Neural cell (in vitro differentiated cells): ENCODE measurements around the gene BRDT. TPM values are rescaled to one million over a fixed set of nuclear protein-coding genes. Genes with fewer than 3 reads are reported as not detected.

Experiments used
- H2AFZ ChIP-seq: fragments of 200-600, 300-800 bp; sonication (generic), shearing (Covaris generic); 2 replicates; pipeline ENCODE4 v1.6.0; 2014; ENCODE audit warnings: low read depth, mild to moderate bottlenecking, antibody characterized with exemption, low read length, moderate library complexity
- H3F3A ChIP-seq: fragments of 200-600 bp; shearing (Covaris generic); 2 replicates; pipeline ENCODE4 v1.6.1; 2016; ENCODE audit warnings: mild to moderate bottlenecking, moderate library complexity, mixed read lengths, antibody characterized with exemption, low read length; ENCODE audit not compliant: insufficient read depth, poor library complexity, severe bottlenecking
- H3K27ac ChIP-seq: fragments of 200-600, 300-800 bp; sonication (generic), shearing (Covaris generic); 2 replicates; pipeline ENCODE4 v1.5.1; 2014; ENCODE audit warnings: mild to moderate bottlenecking, low read length, moderate library complexity
- H3K27me3 ChIP-seq: fragments of 300-800, 200-600 bp; sonication (generic), shearing (Covaris generic); 2 replicates; pipeline ENCODE4 v1.6.0; 2014; ENCODE audit warnings: mild to moderate bottlenecking, low read depth, low read length, moderate library complexity; ENCODE audit not compliant: insufficient read depth
- H3K36me3 ChIP-seq: fragments of 300-800, 200-600 bp; sonication (generic), shearing (Covaris generic); 2 replicates; pipeline ENCODE4 v1.5.1; 2014; ENCODE audit warnings: mild to moderate bottlenecking, antibody characterized with exemption, low read length, moderate library complexity; ENCODE audit not compliant: insufficient read depth
- H3K4me2 ChIP-seq: fragments of 300-800, 200-600 bp; sonication (generic), shearing (Covaris generic); 2 replicates; pipeline ENCODE4 v1.6.0; 2014; ENCODE audit warnings: mild to moderate bottlenecking, low read length
- H3K4me3 ChIP-seq: fragments of 300-800, 200-600 bp; sonication (generic), shearing (Covaris generic); 2 replicates; pipeline ENCODE4 v1.5.1; 2014; ENCODE audit warnings: mild to moderate bottlenecking, low read length, moderate library complexity
- H3K79me2 ChIP-seq: fragments of 200-600 bp; shearing (Covaris generic); replicated peaks from 2 replicates; pipeline ENCODE4 v1.6.0; 2014; ENCODE audit warnings: mild to moderate bottlenecking, low read length, moderate library complexity; ENCODE audit not compliant: insufficient read depth
- H3K9ac ChIP-seq: fragments of 300-800, 200-600 bp; sonication (generic), shearing (Covaris generic); 2 replicates; pipeline ENCODE4 v1.6.1; 2016; ENCODE audit warnings: mild to moderate bottlenecking, low read length, mixed read lengths
- H3K9me2 ChIP-seq: fragments of 200-600 bp; shearing (Covaris generic); 2 replicates; pipeline ENCODE4 v1.6.1; 2016; ENCODE audit warnings: mild to moderate bottlenecking, low read length, mixed read lengths; ENCODE audit not compliant: insufficient read depth
- H3K9me3 ChIP-seq: fragments of 200-600, 300-800 bp; sonication (generic), shearing (Covaris generic); 2 replicates; pipeline ENCODE4 v1.6.1; 2016; ENCODE audit warnings: mild to moderate bottlenecking, mixed run types, low read length, moderate library complexity, mixed read lengths
- H4K20me1 ChIP-seq: fragments of 200-600 bp; shearing (Covaris generic); 2 replicates; pipeline ENCODE4 v1.6.1; 2016; ENCODE audit warnings: mild to moderate bottlenecking, mixed run types; ENCODE audit not compliant: insufficient read depth
- EP300 ChIP-seq: fragments of 450-650 bp; conservative IDR thresholded peaks from 2 replicates; pipeline ENCODE4 v1.6.1; 2014; ENCODE audit warnings: antibody characterized with exemption, mild to moderate bottlenecking, moderate library complexity; ENCODE audit not compliant: poor library complexity, severe bottlenecking
- EZH2 ChIP-seq: fragments of 200-600, 300-800 bp; shearing (Covaris generic), sonication (generic); IDR thresholded peaks from 2 replicates; pipeline ENCODE4 v1.6.1; 2014; ENCODE audit warnings: antibody characterized with exemption, low read length, borderline replicate concordance, mild to moderate bottlenecking; ENCODE audit not compliant: insufficient read depth, poor library complexity, severe bottlenecking
- MXI1 ChIP-seq: fragments of 450-650 bp; conservative IDR thresholded peaks from 2 replicates; pipeline ENCODE4 v1.6.1; 2014; ENCODE audit warnings: antibody characterized with exemption, mild to moderate bottlenecking; ENCODE audit not compliant: poor library complexity, severe bottlenecking
- POLR2AphosphoS5 ChIP-seq: IDR thresholded peaks from 2 replicates; pipeline ENCODE4 v1.6.1; 2012
- RAD21 ChIP-seq: fragments of 450-650 bp; conservative IDR thresholded peaks from 2 replicates; pipeline ENCODE4 v1.6.1; 2014; ENCODE audit warnings: antibody characterized with exemption, mild to moderate bottlenecking, moderate library complexity
- REST ChIP-seq: IDR thresholded peaks from 2 replicates; pipeline ENCODE4 v1.6.1; 2012; ENCODE audit warnings: borderline replicate concordance
- SMC3 ChIP-seq: fragments of 450-650 bp; conservative IDR thresholded peaks from 2 replicates; pipeline ENCODE4 v1.6.1; 2014; ENCODE audit warnings: antibody characterized with exemption, mild to moderate bottlenecking, moderate library complexity; ENCODE audit not compliant: poor library complexity
- TAF1 ChIP-seq: IDR thresholded peaks from 2 replicates; pipeline ENCODE4 v1.6.1; 2012; ENCODE audit warnings: low read depth
- polyA plus RNA-seq: library from polyadenylated mRNA; depleted of rRNA; stranded (reverse); fragments of >200 nt; gene quantifications from 2 replicates; pipeline ENCODE4 v1.2.3, GENCODE V29; 2014
- TF ChIP-seq, protein P1 (sequence below): fragments of 450-650 bp; IDR thresholded peaks from 2 replicates; pipeline ENCODE4 v1.5.1; 2014; ENCODE audit warnings: antibody characterized with exemption, mild to moderate bottlenecking, moderate library complexity; ENCODE audit not compliant: poor library complexity, severe bottlenecking

BRDT gene
- polyA plus RNA-seq, 1 donor from 2014 or later = not detected

GRCh38 chr1:92037400-92037799 is 88.2 kb downstream of the BRDT start:
- peak overlapping the region; percentile 53 for H3K4me2 ChIP-seq
- no peak overlapping the region for H2AFZ ChIP-seq
- H3K27me3 ChIP-seq = no peaks in the 10 kb centered on the region
- H3K4me3 ChIP-seq = peak overlapping the region; percentile 21
- H3K27ac ChIP-seq = peak overlapping the region; percentile 3
- no peaks in the 10 kb centered on the region for H3K79me2 ChIP-seq
- H3K9me2 ChIP-seq = no peaks in the 10 kb centered on the region
- TF ChIP-seq RAD21 (no peak), EP300 (peak; percentile 34)
- H3K9ac ChIP-seq = no peak overlapping the region
- H3K36me3 ChIP-seq = no peaks in the 10 kb centered on the region
- no peaks in the 10 kb centered on the region for H4K20me1 ChIP-seq
- H3F3A ChIP-seq = no peaks in the 10 kb centered on the region
- no peaks in the 10 kb centered on the region for H3K9me3 ChIP-seq

- Histone ChIP-seq H3K4me3 (no peak overlapping the region), H3K9me2 (no peaks in the 10 kb centered on the region), H3F3A (no peaks in the 10 kb centered on the region), H3K9me3 (no peaks in the 10 kb centered on the region), H4K20me1 (no peaks in the 10 kb centered on the region), H3K4me2 (no peak overlapping the region), H3K9ac (no peak overlapping the region), H3K36me3 (no peaks in the 10 kb centered on the region), H3K27ac (no peak overlapping the region), H3K27me3 (no peaks in the 10 kb centered on the region), H2AFZ (no peak overlapping the region), H3K79me2 (no peaks in the 10 kb centered on the region)
- TF ChIP-seq RAD21 (no peak), MXI1 (no peak), REST (no peak)
These were observed 89.6 kb downstream of the BRDT start for GRCh38 chr1:92038695-92039346.

GRCh38 chr1:92040971-92041370 is 91.8 kb downstream of the BRDT start:
- Histone ChIP-seq H3K27ac (no peak overlapping the region), H3K9me3 (no peaks in the 10 kb centered on the region), H3K27me3 (no peaks in the 10 kb centered on the region), H3F3A (no peaks in the 10 kb centered on the region), H2AFZ (no peak overlapping the region), H3K9ac (no peak overlapping the region), H3K4me3 (no peak overlapping the region), H4K20me1 (no peaks in the 10 kb centered on the region), H3K9me2 (no peaks in the 10 kb centered on the region), H3K79me2 (no peaks in the 10 kb centered on the region), H3K4me2 (no peak overlapping the region), H3K36me3 (no peaks in the 10 kb centered on the region)
- TF ChIP-seq REST (no peak), RAD21 (no peak), EP300 (no peak), TAF1 (no peak), SMC3 (no peak), EZH2 (no peak), POLR2AphosphoS5 (no peak), MXI1 (no peak)
- TF ChIP-seq, protein P1, sequence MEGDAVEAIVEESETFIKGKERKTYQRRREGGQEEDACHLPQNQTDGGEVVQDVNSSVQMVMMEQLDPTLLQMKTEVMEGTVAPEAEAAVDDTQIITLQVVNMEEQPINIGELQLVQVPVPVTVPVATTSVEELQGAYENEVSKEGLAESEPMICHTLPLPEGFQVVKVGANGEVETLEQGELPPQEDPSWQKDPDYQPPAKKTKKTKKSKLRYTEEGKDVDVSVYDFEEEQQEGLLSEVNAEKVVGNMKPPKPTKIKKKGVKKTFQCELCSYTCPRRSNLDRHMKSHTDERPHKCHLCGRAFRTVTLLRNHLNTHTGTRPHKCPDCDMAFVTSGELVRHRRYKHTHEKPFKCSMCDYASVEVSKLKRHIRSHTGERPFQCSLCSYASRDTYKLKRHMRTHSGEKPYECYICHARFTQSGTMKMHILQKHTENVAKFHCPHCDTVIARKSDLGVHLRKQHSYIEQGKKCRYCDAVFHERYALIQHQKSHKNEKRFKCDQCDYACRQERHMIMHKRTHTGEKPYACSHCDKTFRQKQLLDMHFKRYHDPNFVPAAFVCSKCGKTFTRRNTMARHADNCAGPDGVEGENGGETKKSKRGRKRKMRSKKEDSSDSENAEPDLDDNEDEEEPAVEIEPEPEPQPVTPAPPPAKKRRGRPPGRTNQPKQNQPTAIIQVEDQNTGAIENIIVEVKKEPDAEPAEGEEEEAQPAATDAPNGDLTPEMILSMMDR = no peak
